ENCODE data around the gene M1AP. TPM values are rescaled to one million over a fixed set of nuclear protein-coding genes. Genes with fewer than 3 reads are reported as not detected.

M1AP gene, protein sequence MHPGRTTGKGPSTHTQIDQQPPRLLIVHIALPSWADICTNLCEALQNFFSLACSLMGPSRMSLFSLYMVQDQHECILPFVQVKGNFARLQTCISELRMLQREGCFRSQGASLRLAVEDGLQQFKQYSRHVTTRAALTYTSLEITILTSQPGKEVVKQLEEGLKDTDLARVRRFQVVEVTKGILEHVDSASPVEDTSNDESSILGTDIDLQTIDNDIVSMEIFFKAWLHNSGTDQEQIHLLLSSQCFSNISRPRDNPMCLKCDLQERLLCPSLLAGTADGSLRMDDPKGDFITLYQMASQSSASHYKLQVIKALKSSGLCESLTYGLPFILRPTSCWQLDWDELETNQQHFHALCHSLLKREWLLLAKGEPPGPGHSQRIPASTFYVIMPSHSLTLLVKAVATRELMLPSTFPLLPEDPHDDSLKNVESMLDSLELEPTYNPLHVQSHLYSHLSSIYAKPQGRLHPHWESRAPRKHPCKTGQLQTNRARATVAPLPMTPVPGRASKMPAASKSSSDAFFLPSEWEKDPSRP
- not detected in 2 replicates for total RNA-seq (2014; rRNA removed; shearing (Covaris generic))

DNA sequence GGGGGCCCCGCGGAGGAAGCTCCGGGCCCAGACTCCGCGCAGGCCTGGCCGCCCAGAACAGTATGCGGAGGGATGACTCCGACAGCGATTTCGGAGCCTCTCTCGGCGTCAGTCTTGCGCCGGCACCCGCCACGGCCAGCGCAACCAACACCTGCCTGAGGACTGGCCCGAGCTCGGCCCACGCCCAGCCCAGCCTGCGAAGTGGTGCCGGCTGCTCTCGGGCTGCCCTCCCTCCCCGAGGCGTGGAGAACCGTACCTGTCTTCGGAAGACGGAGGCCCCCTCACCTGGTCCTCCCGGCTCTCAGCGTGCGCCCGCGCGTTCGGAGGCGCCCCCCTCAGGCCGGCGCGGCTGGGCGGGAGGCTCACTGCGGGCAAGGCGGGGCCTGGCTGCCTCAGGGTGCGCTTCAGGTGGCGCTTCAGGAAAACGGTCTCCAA is at the start of gene M1AP:
Gene M1AP, minus strand, starts transcription at position 322 of the 435 bp plus-strand sequence. CDS start 8,055 bp downstream, outside the sequence.
- DNase-seq (ENCODE audit: low read depth) = no peak

DNA sequence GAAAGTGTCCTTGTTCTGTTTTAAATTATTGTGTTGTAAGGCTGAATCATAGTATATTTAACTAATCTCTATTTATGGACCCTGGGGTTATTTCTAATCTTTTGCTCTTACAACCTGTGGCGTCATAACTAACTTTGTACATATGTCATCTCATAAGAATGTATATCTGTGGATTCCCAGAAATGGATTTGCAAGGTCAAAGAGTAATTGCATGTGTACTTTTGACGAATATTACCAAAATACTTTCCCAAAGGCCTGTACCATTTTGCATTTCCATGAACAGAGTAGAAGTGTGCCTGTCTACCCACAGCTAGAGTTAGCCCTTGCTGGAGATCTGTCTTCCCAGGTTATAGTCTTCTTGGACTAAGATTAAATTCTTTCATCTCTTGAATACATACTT is 48.7 kb upstream of the M1AP start:
- DNase-seq (ENCODE audit: low read depth) = no peak

DNA sequence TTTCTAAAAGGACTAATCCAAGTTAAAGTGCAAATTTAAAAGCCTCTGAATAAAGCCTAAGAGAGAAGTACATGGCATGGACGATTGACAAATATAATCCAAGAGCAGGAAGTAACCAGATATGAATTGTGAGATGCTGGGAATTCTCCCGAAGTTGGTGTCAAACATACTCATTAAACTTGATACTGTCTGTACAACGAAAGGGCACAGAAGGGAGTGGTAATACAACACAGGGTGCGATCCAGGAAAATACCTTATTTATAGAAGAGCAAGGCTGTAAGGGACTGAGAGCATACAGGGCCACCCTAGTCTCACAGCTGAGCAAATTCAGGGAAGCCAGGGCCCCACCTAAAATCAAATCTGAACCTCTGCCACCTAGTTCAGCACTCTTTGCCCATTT is 47.5 kb upstream of the M1AP start:
- no peak for DNase-seq (ENCODE audit: low read depth)

DNA sequence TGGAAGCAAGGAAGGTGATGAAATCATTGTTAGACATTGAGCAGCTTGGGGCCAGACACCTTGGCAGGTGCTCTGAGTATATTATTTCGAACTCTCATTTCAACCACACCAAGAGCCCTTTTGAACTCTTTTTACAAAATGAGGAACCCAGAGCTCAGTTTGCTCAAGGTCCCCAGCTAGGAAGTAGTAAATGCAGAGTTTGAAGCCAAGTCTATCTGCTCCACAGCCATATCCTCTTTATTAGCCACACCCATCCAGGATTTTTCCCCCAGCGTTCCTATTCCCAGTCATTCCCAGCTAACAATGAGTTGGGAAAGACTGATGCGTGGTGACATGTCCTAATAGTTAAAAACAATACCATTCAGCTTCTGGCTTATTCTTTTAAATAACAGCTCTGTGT is 46.2 kb upstream of the M1AP start:
- DNase-seq (ENCODE audit: low read depth) = no peak

DNA sequence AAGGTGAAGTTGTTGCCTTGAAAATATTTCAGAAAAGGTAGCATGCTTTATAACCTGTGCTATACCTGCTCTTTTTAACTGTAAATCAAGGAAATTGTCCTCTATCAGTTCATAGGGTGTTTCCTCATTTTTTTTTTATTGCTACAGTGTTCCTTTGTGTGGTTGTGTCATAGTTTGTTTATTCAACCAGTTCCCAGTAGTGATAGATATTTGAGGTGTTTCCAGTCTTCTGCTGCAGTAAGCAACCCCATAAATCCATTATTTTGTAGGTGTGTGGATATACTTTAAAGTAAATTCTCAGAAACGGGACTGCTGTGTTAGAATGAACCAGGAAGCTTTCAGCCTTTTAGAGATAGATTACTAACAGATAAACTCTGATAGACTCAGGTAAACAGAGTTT is 45.5 kb upstream of the M1AP start:
- DNase-seq (ENCODE audit: low read depth) = no peak

DNA sequence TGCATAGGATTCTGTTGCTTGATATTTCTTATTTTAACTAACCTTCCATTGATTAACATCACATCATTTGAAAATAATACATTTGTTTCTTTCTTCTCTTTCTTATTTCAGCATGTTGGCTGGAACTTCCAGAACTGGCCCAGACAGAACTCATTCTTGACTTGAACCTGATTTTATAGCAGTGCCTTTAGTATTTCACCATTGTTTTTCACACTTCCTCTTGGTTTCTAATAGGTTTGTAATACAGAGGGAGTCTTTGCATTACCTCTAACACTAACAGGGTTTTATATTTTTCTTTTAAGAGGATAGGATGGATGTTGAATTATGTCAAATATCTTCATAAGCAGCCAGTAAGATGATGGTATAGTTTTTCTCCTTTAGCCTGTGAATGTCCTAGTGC is 45.1 kb upstream of the M1AP start:
- no peak for DNase-seq (ENCODE audit: low read depth)

DNA sequence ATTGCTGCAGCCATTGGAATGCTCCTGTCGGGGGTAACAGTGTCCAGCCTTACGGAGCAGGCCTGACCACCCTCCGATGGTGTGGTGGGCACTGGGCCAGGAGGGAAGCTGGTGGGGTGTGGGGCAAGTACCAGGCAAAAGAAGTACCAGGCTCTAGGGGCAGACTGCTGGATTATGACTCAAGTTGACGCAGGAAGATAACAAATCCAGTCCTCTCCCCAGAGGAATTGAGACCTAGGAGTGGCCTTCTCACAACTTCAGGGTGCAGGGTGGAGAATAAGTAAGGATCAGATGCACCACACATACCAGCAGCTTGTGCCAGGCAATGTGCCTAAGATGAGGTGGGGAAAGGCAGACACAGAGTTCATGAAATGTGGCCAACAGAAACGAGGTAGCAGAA is 43.8 kb upstream of the M1AP start:
- DNase-seq (ENCODE audit: low read depth) = no peak

DNA sequence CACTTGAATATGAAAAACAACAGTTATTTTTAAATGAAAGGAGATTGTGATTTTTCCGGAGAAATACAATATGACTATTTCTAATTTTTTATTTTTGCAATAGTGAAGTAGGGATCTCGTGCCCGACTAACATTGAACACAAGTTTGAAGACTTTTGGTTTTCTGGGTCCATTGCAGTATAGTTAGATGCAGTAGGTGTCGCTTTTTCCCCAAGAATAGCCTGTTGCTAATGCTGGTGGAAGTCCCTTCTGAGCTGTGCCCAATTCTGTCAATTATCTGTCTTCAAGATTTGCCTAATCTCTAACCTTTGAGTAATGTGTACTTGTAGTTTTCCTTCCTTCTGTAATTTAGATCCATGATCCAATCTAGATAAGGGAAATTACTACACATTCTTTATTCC is 42.4 kb upstream of the M1AP start:
- DNase-seq (ENCODE audit: low read depth) = peak; percentile 51

DNA sequence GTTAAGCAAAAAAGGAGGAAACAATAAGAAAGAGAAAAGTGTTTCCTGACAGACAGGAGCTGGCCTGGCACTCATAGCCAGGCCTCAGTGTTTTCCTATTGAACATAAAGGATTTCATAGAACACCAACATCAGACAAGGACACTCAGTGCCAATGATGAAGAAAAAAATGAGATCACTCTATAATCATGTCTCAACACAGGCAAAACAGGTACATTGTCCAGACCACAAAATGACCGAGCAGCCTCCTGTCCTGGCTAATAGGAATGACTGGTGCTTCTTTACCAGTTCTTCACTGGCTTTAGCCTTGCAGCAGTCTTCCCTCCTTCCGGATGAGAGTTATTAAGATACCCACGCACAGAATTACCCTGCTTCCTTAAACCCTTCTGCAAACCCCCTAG is 41.5 kb upstream of the M1AP start:
- no peak for DNase-seq (ENCODE audit: low read depth)

DNA sequence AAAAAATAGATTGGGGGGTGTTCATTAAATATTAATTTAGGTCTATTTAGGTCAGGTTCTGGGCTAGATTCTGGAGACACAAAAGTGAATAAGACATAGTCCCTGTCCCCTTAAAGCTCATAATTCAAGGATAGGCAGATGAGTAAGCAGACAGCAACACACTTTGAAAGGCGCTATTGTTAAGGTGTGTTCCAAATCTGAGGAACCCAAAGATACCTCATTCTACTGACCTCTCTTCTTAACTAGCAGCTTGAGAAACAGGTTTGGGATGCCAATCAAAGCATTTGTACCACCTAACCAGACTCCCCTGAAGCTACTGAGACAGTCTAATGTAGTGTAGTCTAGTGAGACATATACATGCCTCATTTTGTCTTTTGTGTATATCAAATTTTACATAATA is 40.8 kb upstream of the M1AP start:
- DNase-seq (ENCODE audit: low read depth) = no peak

DNA sequence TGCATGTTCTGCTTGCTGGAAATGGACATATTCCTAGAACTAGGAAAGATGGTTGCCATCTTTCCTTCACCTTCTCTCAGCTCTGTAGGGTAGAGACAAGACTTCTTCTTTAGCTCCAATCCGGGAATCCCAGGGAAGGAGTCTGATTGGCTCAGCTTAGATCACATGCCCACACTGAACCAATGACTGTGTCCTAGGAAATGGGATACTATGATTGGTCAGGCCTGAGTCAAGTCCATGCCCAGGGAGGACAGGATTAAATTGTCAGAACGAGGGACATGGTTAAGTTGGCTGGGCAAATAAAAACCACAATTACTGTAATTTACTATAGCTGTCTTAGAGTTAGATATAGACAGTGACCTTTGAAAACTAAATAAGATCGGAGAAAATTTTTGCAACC is 37.3 kb upstream of the M1AP start:
- DNase-seq (ENCODE audit: low read depth) = no peak

DNA sequence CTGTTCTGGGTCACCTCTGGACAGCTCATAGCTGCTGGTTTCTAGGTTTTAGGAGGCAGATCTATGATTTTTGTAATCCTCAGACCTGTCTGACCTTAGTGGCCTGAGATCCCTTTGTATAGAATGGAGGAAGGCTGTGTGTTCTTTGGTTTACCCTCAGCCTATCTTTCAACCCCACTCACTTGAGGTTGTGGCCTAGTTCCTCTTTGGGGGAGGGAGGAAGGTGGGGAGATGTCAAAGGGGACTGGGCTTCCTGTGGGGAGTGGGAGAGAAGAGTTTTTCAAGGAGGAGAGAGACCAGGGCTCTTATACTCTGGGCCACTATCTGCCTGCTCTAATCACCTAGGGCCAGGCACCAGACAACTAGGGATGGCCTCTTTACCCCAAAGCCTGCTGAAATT is 34.4 kb upstream of the M1AP start:
- no peak for DNase-seq (ENCODE audit: low read depth)

DNA sequence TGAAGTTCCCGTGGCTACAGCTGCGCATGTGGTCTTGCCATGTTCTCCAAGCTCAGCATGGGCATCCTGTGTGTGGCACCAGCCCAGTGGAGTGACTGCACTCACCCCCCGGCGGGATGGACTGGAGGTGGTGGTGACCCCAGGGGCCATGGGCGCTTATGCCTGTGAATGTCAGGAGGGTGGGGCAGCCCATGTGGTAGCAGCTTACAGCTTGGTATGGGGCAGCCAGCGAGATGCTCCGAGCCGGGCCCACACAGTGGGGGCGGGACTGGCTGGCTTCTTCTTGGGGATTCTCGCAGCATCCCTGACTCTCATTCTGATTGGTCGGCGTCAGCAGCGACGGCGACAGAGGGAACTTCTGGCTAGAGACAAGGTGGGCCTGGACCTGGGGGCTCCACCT is 31.5 kb upstream of the M1AP start:
- DNase-seq (ENCODE audit: low read depth) = no peak

DNA sequence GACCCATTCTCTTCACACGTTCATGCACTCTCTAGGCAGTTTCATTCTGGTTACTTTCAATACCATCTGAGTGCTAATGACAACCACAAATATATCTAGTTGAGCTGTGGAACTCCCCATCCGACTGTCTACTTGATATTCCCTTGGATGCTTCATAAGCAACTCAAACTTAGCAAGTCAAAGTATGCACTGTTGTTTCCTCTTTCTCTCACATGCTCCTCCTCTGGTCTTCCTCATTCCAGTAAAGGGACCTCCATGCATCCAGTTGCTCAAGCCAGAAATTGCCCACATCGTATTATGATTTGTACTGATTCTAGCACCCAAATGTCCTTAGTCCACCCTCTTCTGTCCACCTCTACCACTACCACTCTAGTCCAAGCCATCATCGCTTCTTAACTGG is 28.2 kb upstream of the M1AP start:
- DNase-seq (ENCODE audit: low read depth) = no peak

DNA sequence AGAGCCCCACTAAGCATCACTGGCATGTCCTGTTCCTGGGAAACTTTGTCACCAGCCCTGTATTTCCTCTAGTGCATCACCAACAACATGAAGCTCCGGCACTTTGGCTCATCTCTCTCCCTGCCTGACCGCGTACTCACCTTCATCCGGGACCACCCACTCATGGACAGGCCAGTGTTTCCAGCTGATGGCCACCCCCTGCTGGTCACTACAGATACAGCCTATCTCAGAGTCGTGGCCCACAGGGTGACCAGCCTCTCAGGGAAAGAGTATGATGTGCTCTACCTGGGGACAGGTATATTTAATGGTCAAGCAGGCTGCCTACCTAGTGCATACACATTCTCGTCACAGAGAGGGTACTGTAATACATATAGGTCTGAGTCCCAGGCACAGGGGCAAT is 27.0 kb upstream of the M1AP start:
- DNase-seq (ENCODE audit: low read depth) = no peak

DNA sequence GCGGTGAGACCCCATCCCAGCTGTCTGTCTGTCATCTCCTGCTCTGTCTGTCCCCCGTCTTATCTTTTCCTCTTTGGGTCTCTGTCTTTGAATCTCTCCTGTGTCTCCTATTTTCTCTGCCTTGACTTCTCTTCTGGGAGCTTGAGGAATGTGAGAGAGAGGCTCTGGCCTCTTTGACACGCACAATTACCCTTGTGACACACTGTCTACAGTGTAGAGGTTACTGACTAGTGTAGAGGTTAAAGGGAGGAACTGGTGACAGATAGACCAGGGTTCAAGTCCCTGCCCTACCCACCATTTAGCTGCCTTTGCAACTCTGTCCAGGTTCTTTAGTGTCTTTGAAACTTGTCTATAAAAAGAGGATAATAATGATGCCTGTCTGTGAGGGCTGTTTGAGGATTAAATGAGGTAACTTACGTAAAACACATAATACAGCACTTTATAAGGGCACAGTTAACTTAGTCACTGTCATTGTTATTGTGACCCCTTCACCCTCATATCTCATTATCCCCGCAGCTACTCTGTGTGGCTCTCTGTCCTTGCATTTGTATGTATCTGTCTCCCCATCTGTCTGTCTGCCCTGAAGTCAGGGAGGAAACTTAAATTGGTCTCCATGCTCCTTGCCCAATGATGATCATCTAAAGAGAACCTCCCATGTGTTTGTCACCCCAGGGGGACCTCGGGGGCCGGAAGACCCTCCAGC is 25.8 kb upstream of the M1AP start:
- DNase-seq (ENCODE audit: low read depth) = no peak

DNA sequence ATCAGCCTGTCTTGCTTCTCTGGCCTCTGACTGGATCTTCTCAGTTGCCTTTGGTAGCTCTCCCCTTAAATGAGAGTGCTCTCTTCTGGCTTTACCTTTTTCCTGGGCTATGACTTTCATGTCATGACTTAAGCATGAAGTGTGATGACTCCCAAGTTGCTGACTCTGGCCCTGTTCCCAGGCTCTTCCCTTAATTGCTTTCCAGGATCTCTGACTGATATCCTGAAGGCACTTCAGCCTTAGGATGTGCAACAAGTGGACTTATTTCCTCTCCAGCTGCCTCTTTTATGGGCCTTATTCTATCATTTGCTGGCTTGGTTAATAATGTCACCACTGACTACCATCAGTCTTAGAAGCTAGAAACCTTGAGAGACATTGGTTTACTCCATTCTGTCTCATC is 23.3 kb upstream of the M1AP start:
- DNase-seq (ENCODE audit: low read depth) = peak; percentile 27

DNA sequence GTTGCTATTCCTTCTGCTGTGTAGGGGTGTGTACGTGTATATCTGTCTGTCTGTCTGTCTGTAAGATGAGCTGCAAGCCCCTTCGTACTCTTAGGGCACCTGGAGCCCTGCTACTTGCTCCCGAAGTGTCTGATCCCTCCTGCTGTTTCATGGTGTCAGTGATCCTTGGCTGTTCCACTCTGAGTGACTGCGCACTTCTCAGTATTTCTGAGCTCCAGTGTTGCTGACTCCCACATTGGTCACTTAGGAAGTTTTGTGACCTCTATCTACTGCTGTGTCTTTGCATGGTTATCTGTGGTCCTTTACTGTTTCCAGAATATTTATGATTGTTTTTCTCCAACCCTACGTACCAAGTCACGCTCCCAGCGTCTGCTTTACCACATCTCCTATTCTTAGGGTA is 22.1 kb upstream of the M1AP start:
- DNase-seq (ENCODE audit: low read depth) = no peak

DNA sequence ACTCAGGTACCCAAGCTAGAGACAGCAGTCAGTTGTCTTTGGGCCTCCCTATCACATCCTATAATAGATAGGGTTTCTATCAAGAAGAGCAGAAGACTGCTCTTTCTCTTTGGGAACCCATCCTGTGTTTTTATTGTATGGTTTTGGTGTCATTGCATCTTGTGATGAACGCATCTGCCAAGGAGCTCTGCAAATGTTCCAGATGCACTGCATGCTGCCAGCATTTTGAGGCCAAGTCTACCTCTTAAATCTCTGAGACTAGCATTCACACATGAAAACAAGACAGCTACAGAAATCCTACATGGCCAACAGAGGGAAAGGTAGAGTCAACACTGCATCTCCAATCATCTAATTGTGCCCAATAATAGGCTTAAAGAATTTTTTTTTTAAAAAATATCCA is 20.0 kb upstream of the M1AP start:
- DNase-seq (ENCODE audit: low read depth) = no peak

DNA sequence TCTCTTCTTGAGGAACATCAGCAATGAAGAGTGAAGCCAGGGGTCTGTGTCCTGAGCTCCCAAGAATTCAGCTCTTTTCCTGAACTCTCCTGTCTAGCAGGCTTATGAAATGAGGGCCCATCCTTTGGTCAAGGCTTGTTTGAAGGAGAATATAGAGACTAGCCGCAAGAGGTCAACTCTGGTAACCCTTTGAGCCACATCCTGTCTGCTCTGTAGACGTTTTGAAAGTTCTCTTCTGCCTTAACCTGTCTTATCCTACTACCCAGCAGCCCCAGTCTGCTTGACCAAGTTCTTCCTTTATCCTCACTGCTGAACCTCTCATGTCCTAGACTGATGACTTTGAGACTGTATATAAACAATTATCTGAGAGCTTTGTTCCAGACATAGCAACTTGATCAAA is 11.3 kb upstream of the M1AP start:
- no peak for DNase-seq (ENCODE audit: low read depth)

DNA sequence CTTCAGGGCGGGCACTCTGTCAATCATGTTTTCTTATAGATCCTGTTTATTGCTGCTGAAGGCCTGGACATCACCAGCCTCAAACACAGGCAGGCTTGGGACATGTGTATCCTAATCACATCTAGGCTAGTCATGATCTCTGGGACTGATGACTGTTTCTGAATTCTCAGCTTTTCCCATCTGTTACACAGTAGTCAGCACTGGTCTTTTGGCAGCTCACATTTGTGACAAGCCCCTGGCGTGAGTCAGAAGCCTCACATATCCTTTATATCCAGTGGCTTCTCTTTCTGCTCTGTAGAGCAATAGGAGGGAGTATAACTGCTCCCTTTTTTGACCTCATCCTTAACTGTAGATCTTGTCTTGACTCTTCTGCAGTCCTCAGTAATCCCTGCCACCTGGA is 10.4 kb upstream of the M1AP start:
- peak; percentile 26 for DNase-seq (ENCODE audit: low read depth)

DNA sequence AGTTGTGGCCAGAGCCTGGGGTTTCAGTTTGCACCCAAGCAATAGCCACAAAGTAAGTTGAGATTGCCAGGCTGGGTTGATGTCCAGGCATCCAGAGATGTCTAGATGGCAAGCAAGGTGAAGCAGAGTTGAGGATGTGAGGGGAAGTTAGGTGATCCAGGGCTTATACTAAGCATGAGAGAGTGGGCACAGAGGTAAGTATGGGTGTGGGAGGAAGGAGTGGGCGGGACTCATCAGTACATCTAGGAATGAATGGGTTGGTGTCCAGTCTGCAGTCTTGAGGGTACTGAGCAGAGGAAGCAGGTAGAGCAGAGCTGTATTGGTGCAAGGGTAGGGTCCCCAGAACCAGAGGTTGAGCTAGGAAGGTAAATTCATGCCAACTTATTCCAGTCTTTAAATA is 7.4 kb upstream of the M1AP start:
- no peak for DNase-seq (ENCODE audit: low read depth)

Measured in Daoy (cell line).